ENCODE data around the gene TRAF3.

Gene TRAF3

DNA sequence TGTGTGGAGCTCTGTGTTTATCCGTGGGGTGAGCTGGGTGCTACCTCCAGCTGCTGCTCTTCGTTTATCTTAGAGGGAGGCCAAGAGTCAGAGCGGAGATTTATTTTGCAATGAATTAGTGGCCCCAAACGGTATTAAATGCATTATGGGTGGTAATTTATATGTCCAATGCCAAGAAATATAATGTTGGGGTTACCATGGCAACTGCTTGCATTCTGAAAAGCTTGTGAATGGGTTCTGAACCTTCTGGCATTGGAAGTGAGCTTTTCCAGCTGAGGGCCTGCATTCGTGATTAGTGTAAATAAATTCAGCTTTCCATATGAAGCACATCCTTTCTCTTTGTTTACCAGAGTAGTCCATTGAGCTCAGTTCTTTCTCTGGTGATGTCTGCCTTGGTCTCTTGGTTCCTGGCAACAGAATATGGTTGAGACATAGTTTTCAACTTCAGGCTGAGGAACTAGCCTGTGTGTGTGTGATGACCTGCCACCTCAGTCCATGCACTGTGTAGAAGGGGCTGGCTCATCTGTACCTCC, 51.8 kb downstream of the TRAF3 start:
- Histone ChIP-seq H3K4me3 (replicated peaks; ENCODE audit: insufficient read depth, low read length) (no peak overlapping the region), H3K27me3 (ENCODE audit: insufficient read depth, poor library complexity, severe bottlenecking) (no peaks in the 10 kb centered on the region), H3K27ac (replicated peaks) (no peak overlapping the region)
- DNase-seq (ENCODE audit: low read depth in 1 of 2, low spot score in 1 of 2), result no peak
- TF ChIP-seq POLR2AphosphoS5 (IDR thresholded peaks at IDR 0.05; ENCODE audit: low read depth) (no peak), GABPA (IDR thresholded peaks at IDR 0.05; ENCODE audit: low read depth) (no peak)
- TF ChIP-seq, protein P1, sequence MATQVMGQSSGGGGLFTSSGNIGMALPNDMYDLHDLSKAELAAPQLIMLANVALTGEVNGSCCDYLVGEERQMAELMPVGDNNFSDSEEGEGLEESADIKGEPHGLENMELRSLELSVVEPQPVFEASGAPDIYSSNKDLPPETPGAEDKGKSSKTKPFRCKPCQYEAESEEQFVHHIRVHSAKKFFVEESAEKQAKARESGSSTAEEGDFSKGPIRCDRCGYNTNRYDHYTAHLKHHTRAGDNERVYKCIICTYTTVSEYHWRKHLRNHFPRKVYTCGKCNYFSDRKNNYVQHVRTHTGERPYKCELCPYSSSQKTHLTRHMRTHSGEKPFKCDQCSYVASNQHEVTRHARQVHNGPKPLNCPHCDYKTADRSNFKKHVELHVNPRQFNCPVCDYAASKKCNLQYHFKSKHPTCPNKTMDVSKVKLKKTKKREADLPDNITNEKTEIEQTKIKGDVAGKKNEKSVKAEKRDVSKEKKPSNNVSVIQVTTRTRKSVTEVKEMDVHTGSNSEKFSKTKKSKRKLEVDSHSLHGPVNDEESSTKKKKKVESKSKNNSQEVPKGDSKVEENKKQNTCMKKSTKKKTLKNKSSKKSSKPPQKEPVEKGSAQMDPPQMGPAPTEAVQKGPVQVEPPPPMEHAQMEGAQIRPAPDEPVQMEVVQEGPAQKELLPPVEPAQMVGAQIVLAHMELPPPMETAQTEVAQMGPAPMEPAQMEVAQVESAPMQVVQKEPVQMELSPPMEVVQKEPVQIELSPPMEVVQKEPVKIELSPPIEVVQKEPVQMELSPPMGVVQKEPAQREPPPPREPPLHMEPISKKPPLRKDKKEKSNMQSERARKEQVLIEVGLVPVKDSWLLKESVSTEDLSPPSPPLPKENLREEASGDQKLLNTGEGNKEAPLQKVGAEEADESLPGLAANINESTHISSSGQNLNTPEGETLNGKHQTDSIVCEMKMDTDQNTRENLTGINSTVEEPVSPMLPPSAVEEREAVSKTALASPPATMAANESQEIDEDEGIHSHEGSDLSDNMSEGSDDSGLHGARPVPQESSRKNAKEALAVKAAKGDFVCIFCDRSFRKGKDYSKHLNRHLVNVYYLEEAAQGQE (IDR thresholded peaks at IDR 0.05; ENCODE audit: insufficient replicate concordance, low read depth), result no peak
- TF ChIP-seq, protein P2, sequence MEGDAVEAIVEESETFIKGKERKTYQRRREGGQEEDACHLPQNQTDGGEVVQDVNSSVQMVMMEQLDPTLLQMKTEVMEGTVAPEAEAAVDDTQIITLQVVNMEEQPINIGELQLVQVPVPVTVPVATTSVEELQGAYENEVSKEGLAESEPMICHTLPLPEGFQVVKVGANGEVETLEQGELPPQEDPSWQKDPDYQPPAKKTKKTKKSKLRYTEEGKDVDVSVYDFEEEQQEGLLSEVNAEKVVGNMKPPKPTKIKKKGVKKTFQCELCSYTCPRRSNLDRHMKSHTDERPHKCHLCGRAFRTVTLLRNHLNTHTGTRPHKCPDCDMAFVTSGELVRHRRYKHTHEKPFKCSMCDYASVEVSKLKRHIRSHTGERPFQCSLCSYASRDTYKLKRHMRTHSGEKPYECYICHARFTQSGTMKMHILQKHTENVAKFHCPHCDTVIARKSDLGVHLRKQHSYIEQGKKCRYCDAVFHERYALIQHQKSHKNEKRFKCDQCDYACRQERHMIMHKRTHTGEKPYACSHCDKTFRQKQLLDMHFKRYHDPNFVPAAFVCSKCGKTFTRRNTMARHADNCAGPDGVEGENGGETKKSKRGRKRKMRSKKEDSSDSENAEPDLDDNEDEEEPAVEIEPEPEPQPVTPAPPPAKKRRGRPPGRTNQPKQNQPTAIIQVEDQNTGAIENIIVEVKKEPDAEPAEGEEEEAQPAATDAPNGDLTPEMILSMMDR (IDR thresholded peaks at IDR 0.05; ENCODE audit: insufficient read depth, low read length), result no peak

DNA sequence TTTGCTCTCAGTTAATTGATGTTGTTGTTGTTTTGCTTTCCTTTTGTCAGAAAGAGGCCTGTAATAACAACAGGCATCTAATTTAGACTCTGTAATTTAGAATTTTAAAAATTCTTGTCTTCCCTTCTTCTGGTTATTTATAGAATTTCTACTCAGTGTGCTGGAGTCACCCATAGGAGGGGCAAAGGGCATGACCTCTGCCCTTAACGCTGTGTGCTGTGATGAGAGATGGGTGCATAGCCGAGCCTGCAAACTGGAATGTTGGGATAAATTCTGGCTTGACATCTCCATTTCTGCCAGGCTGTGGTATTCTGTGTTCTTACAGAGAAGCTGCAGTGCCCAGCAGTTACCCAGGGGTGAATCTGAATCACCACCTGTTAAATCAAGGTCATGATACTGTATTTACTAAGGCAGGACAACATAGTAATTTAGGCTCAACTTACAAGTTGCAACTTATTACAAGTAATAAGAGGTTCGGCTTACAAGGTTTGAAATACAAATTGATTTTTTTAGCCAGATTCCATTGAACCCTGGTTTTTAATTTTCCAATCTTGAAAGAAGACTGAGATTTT, 53.3 kb downstream of the TRAF3 start:
- H3K27me3 ChIP-seq (ENCODE audit: insufficient read depth, poor library complexity, severe bottlenecking), result no peaks in the 10 kb centered on the region
- no peak for TF ChIP-seq SPI1 (IDR thresholded peaks at IDR 0.05; ENCODE audit: borderline replicate concordance, low read depth)
- TF ChIP-seq, protein P1 (IDR thresholded peaks at IDR 0.05; ENCODE audit: insufficient replicate concordance, low read depth), result no peak
- TF ChIP-seq POLR2AphosphoS5 (IDR thresholded peaks at IDR 0.05; ENCODE audit: low read depth), result no peak
- DNase-seq (ENCODE audit: low read depth in 1 of 2, low spot score in 1 of 2), result no peak
- no peak overlapping the region for H3K27ac ChIP-seq (replicated peaks)
- H3K4me3 ChIP-seq (replicated peaks; ENCODE audit: insufficient read depth, low read length), result no peak overlapping the region

DNA sequence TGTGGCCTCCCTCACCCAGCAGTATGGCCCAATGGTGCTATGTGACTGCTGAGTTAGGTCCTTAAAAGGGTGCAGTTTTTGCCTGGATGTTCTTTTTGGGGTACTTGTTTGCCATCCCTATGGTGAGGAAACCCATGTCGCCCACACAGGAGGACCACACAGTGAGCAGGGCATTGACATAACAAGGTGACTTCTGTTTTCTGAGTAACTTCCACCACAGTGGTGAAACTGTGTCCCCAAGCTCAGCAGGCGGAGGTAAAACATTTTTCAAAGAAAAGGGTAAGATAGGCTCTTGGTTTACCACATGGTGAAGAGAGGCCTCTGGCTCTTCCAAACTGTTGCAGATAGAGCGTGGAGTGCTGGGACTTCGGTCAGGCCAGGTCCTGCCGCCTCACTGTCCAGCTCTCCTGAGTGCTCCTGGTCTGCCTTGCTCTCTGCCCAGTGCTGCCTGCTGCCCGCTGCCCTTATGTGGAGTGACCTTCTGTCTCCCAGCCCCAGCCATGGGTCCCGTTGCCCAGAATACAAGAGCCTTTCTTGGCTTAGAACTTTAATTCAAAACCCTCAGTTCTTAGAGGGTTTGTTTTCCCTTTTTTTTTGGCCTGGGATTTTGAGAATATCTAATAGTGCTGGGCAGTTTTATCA, 54.0 kb downstream of the TRAF3 start:
- Histone ChIP-seq H3K27me3 (ENCODE audit: insufficient read depth, poor library complexity, severe bottlenecking) (no peaks in the 10 kb centered on the region), H3K27ac (replicated peaks) (no peak overlapping the region), H3K4me3 (replicated peaks; ENCODE audit: insufficient read depth, low read length) (no peak overlapping the region)
- no peak for TF ChIP-seq POLR2AphosphoS5 (IDR thresholded peaks at IDR 0.05; ENCODE audit: low read depth)
- TF ChIP-seq GABPA (IDR thresholded peaks at IDR 0.05; ENCODE audit: low read depth), result no peak
- TF ChIP-seq, protein P2 (IDR thresholded peaks at IDR 0.05; ENCODE audit: insufficient read depth, low read length), result no peak
- no peak for TF ChIP-seq SPI1 (IDR thresholded peaks at IDR 0.05; ENCODE audit: borderline replicate concordance, low read depth)
- TF ChIP-seq, protein P1 (IDR thresholded peaks at IDR 0.05; ENCODE audit: insufficient replicate concordance, low read depth), result no peak
- DNase-seq (ENCODE audit: low read depth in 1 of 2, low spot score in 1 of 2), result no peak

All from HL-60 (cell line).